RCC 7860 (cell line): ENCODE data around the gene XXYLT1.
"Not testable (repeated sequence)": the region's sequence is repeated elsewhere in the genome, so short reads cannot be mapped to it uniquely, and the experiment has no call there.

Experiments
- DNase-seq: peaks from one replicate; pipeline ENCODE4 v3.0.0-alpha.2; 2015; ENCODE audit warnings: low spot score
- FAIRE-seq: peaks from 2 replicates; lab custom pipeline; 2012; peaks lifted over from hg19 to GRCh38; lab: Jason Lieb, UNC

The XXYLT1 gene

GRCh38 chr3:195230244-195230643 is 40.7 kb downstream of the XXYLT1 start:
- FAIRE-seq (no peak), DNase-seq (no peak)

DNA sequence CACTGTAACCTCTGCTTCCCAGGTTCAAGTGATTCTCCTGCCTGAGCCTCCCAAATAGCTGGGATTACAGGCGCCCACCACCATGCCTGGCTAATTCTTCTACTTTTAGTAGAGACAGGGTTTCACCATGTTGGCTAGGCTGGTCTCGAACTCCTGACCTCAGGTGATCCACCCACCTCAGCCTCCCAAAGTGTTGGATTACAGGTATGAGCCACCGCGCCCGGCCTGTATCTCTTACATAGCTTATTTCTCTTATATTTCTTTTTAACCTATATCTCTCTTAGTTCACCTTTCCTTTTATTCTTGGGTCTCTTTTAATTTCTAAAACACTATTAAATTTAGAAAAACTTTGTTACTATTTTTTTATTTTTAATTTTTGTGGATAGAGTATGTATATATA is 42.1 kb downstream of the XXYLT1 start:
- DNase-seq, FAIRE-seq: not testable (repeated sequence)

- DNase-seq (no peak), FAIRE-seq (no peak)
Measured at GRCh38 chr3:195227871-195228270, 43.1 kb downstream of the XXYLT1 start.

GRCh38 chr3:195226900-195227447 is 44.0 kb downstream of the XXYLT1 start:
- FAIRE-seq (no peak), DNase-seq (no peak)

- DNase-seq (no peak), FAIRE-seq (no peak)
Measured at GRCh38 chr3:195226445-195226844, 44.5 kb downstream of the XXYLT1 start.

GRCh38 chr3:195224980-195225580 is 45.9 kb downstream of the XXYLT1 start:
- no peak for FAIRE-seq
- no peak for DNase-seq

GRCh38 chr3:195224156-195224979 is 46.6 kb downstream of the XXYLT1 start:
- DNase-seq = no peak
- FAIRE-seq = no peak

- DNase-seq = no peak
- FAIRE-seq = no peak
Measured at GRCh38 chr3:195221876-195222617, 48.9 kb downstream of the XXYLT1 start.

DNA sequence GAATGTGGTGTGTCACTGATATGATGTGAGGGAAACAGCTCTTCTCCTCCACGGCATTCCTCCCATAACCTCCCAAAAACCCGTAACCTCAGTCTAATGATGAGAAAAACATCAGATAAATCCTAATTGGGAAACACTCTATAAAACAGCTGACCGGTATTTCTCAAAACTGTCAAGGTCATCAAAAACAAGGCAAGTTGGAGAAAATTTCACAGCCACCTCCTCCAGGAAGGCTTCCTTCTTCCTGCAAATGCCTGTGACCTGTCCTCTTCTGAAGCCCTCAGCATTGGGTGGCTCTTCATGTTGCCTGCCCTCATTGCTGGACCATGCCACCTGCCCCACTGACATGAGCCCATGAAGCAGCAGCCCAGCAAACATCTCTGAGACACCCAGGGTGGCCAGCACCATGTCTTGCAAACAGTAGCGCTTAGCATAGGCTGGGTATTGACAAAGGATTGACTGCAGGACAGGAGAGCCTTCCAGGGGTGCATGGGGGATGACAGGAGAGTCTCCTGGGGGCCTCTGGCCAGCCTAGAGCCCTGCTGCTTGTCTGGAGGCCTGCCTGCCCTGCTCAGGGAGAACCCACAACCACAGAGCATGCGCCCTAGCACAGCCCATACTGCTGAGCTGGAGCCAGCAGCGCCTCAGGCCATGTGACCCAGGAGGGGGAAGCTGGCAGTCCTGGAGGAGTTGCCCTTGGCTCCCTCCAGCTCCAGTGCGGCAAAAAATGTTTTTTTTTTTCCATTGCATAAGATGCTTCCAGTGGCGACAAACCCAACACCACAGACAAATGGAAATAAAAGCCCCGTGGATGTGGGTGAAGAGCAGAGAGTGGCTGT is 49.7 kb downstream of the XXYLT1 start:
- no peak for FAIRE-seq
- no peak for DNase-seq

- DNase-seq (no peak), FAIRE-seq (no peak)
Measured at GRCh38 chr3:195219351-195220230, 51.4 kb downstream of the XXYLT1 start.

- FAIRE-seq, DNase-seq: not testable (repeated sequence)
Measured at GRCh38 chr3:195218331-195218730, 52.6 kb downstream of the XXYLT1 start.

DNA sequence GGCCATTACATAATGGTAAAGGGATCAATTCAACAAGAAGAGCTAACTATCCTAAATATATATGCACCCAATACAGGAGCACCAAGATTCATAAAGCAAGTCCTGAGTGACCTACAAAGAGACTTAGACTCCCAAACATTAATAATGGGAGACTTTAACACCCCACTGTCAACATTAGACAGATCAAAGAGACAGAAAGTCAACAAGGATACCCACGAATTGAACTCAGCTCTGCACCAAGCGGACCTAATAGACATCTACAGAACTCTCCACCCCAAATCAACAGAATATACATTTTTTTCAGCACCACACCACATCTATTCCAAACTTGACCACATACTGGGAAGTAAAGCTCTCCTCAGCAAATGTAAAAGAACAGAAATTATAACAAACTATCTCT is 55.4 kb downstream of the XXYLT1 start:
- DNase-seq, FAIRE-seq: not testable (repeated sequence)

DNA sequence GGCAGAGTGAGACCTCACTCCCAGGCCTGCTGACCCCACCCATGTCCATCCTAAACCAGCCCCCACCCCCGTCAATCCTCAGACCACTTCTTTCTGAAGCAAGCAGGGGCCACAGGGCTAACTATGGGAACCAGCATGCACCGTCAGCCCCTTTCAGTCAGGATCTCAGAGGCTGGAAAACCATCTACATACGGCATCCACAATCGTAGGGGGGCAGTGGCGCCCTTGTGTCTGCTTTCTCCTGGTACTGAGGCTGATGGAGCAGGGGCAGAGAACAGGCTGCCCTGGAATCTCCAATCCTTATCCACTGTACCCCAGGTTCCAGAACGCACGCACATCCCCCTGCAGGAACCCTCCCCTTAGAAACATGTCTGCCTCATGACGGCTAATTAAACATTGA is 56.6 kb downstream of the XXYLT1 start:
- FAIRE-seq (no peak), DNase-seq (no peak)

DNA sequence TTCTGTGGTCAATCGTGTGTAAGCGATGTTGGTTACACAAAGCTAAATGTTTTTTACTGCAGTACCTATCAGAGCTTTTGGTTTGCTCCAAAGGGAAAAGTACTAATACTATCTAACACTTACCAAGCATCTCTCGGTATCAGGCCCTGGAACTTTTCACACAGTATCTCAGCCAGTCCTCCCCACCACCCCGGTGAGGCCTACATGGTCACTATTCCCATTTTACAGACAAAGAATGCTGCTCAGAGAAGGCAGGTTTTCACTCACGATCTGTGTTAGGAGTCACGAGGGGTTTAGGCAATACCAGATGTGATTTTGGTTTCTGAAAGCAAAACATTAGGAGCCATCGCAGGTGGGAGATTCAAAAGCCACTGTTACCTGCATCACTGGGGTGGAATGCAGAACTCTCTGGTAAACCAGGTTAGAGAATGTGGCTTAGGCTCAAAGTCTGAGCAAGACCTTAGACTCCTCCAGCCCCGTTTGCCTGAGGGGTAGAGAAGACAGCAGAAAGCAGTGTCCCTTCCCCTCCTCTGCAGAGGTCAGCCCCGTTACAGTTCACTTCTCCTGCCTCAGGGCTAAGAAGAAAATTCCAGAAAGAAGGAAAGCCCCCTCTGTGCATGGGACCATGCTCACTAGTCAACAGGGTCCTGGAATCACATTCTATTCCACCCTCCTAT is 57.2 kb downstream of the XXYLT1 start:
- FAIRE-seq (no peak), DNase-seq (no peak)

DNA sequence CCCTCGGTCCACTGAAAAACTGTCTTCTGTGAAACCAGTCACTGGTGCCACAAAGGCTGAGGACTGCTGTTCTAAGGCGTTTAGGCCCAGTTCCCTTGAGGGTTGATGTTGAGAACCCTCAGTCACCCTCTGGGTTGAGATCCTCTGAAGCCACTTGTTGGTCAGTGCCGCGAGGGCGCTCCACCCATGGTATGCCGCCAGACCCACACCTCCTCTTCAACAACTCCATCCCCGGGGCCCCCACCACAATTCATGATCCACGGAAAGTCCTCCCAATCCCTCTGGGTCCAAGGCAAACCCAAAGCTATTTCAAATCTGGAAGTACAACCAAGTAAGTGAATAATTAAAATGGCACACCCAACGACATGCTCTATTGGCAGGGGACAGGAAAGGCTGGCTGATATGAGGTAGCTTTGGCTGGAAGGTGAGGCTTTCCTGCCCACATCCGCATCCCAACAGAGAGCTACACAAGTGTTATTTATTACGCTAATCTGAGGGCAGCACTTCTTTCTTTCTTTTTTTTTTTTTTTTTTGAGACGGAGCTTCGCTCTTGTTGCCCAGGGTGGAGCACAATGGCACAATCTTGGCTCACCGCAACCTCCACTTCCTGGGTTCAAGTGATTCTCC is 58.1 kb downstream of the XXYLT1 start:
- FAIRE-seq = no peak
- no peak for DNase-seq

- FAIRE-seq (no peak), DNase-seq (no peak)
Measured at GRCh38 chr3:195212033-195212748, 58.8 kb downstream of the XXYLT1 start.

DNA sequence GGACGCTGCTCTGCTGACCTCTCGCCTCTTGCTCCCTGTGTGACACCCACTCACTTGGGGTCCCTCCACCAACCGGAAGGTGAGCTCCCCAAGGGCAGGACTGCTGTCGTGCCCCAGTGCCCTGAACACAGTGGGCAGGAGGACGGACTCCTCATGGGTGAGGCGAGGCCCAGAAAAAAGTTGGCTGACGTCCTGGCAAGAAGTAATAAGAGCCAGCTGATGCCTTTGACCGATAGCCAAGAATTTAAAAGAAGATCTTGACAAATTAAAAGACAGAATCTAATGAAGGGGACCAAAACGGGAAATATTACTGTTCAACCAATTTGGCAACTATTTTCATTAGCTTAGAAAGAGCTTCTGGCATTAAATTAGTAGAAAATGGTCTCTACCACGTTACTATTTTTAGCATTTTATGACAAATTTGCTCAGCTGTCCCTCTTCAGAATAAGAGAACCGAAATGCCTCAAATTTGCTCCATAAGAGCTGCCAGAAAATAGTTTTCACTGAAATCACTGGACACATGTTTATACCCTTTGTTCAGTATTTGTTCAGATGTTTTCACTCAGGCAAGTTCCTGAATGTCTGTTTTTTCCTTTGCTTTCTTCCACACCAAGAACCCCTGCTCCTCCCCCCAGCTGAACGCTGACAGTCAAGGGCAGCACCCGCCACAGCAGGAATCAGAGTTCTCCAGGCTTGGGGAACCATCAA is 60.5 kb downstream of the XXYLT1 start:
- DNase-seq = no peak
- no peak for FAIRE-seq
